Naive thymus-derived CD4-positive, alpha-beta T cell (primary cell): Measurements from ENCODE around the gene GMIP. TPM values are rescaled to one million over a fixed set of nuclear protein-coding genes. Genes with fewer than 3 reads are reported as not detected.
A peak's percentile ranks its signal among the peaks of the same experiment; 100 is the strongest.
"Not testable (repeated sequence)": the region's sequence is repeated elsewhere in the genome, so short reads cannot be mapped to it uniquely, and the experiment has no call there.

Experiments
- ATAC-seq: fragments of 150-1000 bp; cut with Tn5 transposase; 2 replicates; pipeline ENCODE4 v1.10.0; 2021; ENCODE audit warnings: mild to moderate bottlenecking, moderate library complexity
- CTCF ChIA-PET: fragments of 350-600 bp; sonication (Branson Sonifier 250); formaldehyde crosslinking; loops from one replicate; lab custom pipeline; 2021; ENCODE audit warnings: antibody characterized with exemption; lab: Charles Lee
- POLR2A ChIA-PET: fragments of 350-600 bp; sonication (Branson Sonifier 250); formaldehyde crosslinking; loops from one replicate; lab custom pipeline; 2021; ENCODE audit warnings: antibody characterized with exemption, inconsistent platforms; lab: Charles Lee
- DNase-seq, 9 donors: peaks; one replicate each; pipeline versions ENCODE4 v3.0.0 to v3.0.0-alpha.2; 2020 to 2022; ENCODE audit warnings: mixed read lengths in 1 of 9
- H3K27ac ChIP-seq: one replicate; pipeline ENCODE4 v1.7.0; 2013; ENCODE audit warnings: mild to moderate bottlenecking, low read depth, low read length, moderate library complexity
- H3K27me3 ChIP-seq, 2 donors: one replicate each; pipeline ENCODE4 v1.7.0; 2013; ENCODE audit warnings: low read length in 2 of 2, mild to moderate bottlenecking in 2 of 2, moderate library complexity in 2 of 2; ENCODE audit not compliant: control insufficient read depth in 2 of 2, insufficient read depth in 2 of 2
- H3K36me3 ChIP-seq, 3 experiments: 1 replicate in 2 of 3; 2 replicates in 1 of 3; pipeline ENCODE4 v1.7.0; 2013; ENCODE audit warnings: low read length in 3 of 3, mild to moderate bottlenecking in 3 of 3, moderate library complexity in 1 of 3; ENCODE audit not compliant: insufficient read depth in 3 of 3, control insufficient read depth in 2 of 3
- H3K4me1 ChIP-seq, 2 donors: one replicate each; pipeline ENCODE4 v1.7.0; 2013; ENCODE audit warnings: low read length in 2 of 2, mild to moderate bottlenecking in 2 of 2, moderate library complexity in 1 of 2; ENCODE audit not compliant: control insufficient read depth in 2 of 2, insufficient read depth in 2 of 2
- H3K4me3 ChIP-seq: 2 replicates; pipeline ENCODE4 v1.7.0; 2013; ENCODE audit warnings: mild to moderate bottlenecking, low read length
- H3K9me3 ChIP-seq, 3 experiments: 1 replicate in 2 of 3; 2 replicates in 1 of 3; pipeline ENCODE4 v1.7.0; 2013; ENCODE audit warnings: low read length in 3 of 3; ENCODE audit not compliant: control insufficient read depth in 2 of 3
- H3K27ac Mint-ChIP-seq, 9 donors: one replicate each; pipeline ENCODE4 v1.8.0; 2020 to 2022; ENCODE audit warnings: mixed read lengths in 9 of 9, mild to moderate bottlenecking in 8 of 9, moderate library complexity in 5 of 9, inconsistent platforms in 2 of 9
- H3K27me3 Mint-ChIP-seq, 5 donors: one replicate each; pipeline ENCODE4 v1.8.0; 2021 to 2022; ENCODE audit warnings: mixed read lengths in 5 of 5, mild to moderate bottlenecking in 1 of 5
- H3K36me3 Mint-ChIP-seq, 5 donors: one replicate each; pipeline ENCODE4 v1.8.0; 2020 to 2022; ENCODE audit warnings: mixed read lengths in 5 of 5, mild to moderate bottlenecking in 3 of 5, inconsistent platforms in 1 of 5
- H3K4me1 Mint-ChIP-seq, 7 donors: one replicate each; pipeline ENCODE4 v1.8.0; 2020 to 2022; ENCODE audit warnings: mixed read lengths in 7 of 7, mild to moderate bottlenecking in 3 of 7, inconsistent platforms in 1 of 7
- H3K4me3 Mint-ChIP-seq, 10 donors: one replicate each; pipeline ENCODE4 v1.8.0; 2020 to 2022; ENCODE audit warnings: mild to moderate bottlenecking in 10 of 10, mixed read lengths in 10 of 10, moderate library complexity in 6 of 10, inconsistent platforms in 2 of 10
- H3K9me3 Mint-ChIP-seq, 11 donors: one replicate each; pipeline ENCODE4 v1.8.0; 2020 to 2022; ENCODE audit warnings: mixed read lengths in 11 of 11, mild to moderate bottlenecking in 4 of 11, inconsistent platforms in 1 of 11, moderate library complexity in 1 of 11
- intact Hi-C, 2 donors: fragments of 100-400 bp; cut with micrococcal nuclease; formaldehyde crosslinking; loops; one replicate each; pipeline ENCODE4 v1.15.1; 2023
- polyA plus RNA-seq, 2 donors: library from polyadenylated mRNA; unstranded; fragments of 300-500 nt; fragmentation: Illumina TruSeq; gene quantifications; one replicate each; pipeline ENCODE4 v1.2.3, GENCODE V29; 2021
- total RNA-seq, 6 experiments: library from RNA in 5 of 6; stranded (reverse) in 5 of 6; gene quantifications; 1 replicate in 5 of 6; 2 replicates in 1 of 6; pipeline ENCODE4 v1.2.3 and lab custom pipeline; 2021 to 2026

GMIP gene
- total and polyA plus RNA-seq, 7 experiments from 2014 or later: 32.9 to 141 (median 99.1) TPM

DNA sequence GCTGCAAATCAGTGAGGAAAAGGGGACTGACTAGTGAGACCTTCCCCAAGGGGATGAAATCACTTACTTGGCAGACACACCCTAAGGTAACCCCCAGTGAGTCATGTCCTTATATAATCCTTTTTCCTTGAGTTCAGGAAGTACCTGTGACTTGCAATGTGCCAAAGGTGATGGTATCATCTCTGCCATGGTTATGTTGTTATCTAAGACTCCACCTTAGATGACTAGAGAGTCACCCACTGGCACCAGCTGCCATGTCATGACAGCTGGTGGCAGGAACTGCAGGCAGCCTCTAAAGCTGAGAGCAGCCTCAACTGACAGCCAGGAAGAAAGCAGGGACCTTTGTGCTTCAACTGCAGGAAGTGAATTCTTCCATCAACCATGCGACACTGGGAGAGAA is 37.4 kb downstream of the GMIP start:
- Histone ChIP-seq H3K27ac (peak overlapping the region; percentile 46), H3K36me3 (no peaks in the 10 kb centered on the region), H3K9me3 (no peaks in the 10 kb centered on the region), H3K27me3 (no peaks in the 10 kb centered on the region), H3K4me1 (peaks cover 42 to 54% of the 10 kb centered on the region in 2 donors), H3K4me3 (no peak overlapping the region)
- Mint-ChIP-seq H3K27ac (peak overlapping the region; percentile 66 to 96 (median 91)), H3K9me3 (peaks cover 0 to 4% (median 0%) of the 10 kb centered on the region in 11 donors), H3K27me3 (no peaks in the 10 kb centered on the region), H3K4me3 (peak overlapping the region; percentile 42 to 76 (median 71)), H3K4me1 (peaks cover 29 to 66% (median 55%) of the 10 kb centered on the region in 7 donors), H3K36me3 (peaks cover 0 to 42% (median 10%) of the 10 kb centered on the region in 5 donors)
- ATAC-seq (peak; percentile 83), DNase-seq (peak in 7 of 9 donors; percentile 33 to 83 (median 61))
- ChIA-PET CTCF (interaction anchor here (0.7 to 1.2 kb wide), 6 partner anchors 12 to 74 kb away, joined by 3 to 4 read pairs (median 3); partner anchors contain the start of gene PBX4), POLR2A (interaction anchor here (0.7 to 6.9 kb wide), 14 partner anchors 9 to 170 kb away, joined by 3 to 49 read pairs (median 4); partner anchors contain the start of genes LPAR2 and PBX4)
- intact Hi-C loops: loop anchor here in 1 of 2 donors (1.0 to 10.0 kb wide), 5 partner anchors 8 to 201 kb away; partner anchors contain the start of genes GATAD2A and PBX4

- Histone ChIP-seq H3K9me3 (no peaks in the 10 kb centered on the region), H3K4me1 (peaks cover 71 to 74% of the 10 kb centered on the region in 2 donors), H3K4me3 (peak overlapping the region; percentile 13), H3K27ac (peak overlapping the region; percentile 66), H3K36me3 (no peaks in the 10 kb centered on the region), H3K27me3 (no peaks in the 10 kb centered on the region)
- ChIA-PET POLR2A (interaction anchor here (0.5 to 6.9 kb wide), 16 partner anchors 10 to 415 kb away, joined by 3 to 49 read pairs (median 4); partner anchors contain the start of genes LPAR2, PBX4, ZNF14 and ZNF506), CTCF (interaction anchor here (0.7 to 1.2 kb wide), 5 partner anchors 22 to 70 kb away, joined by 3 to 5 read pairs (median 3); partner anchors contain the start of gene GMIP)
- DNase-seq (no peak), ATAC-seq (no peak)
- intact Hi-C loops: loop anchor here (1.0 to 10.0 kb wide), 4 partner anchors 12 to 198 kb away; partner anchors contain the start of genes PBX4 (in 2 of the 2), GATAD2A (in 1 of the 2) and GMIP (in 1 of the 2)
- Mint-ChIP-seq H3K4me3 (peak overlapping the region; percentile 55 to 74 (median 65)), H3K27me3 (no peaks in the 10 kb centered on the region), H3K4me1 (peaks cover 32 to 74% (median 59%) of the 10 kb centered on the region in 7 donors), H3K27ac (peak overlapping the region; percentile 69 to 95 (median 90)), H3K9me3 (peaks cover 0 to 6% (median 0%) of the 10 kb centered on the region in 11 donors), H3K36me3 (peaks cover 0 to 31% (median 0%) of the 10 kb centered on the region in 5 donors)
Observed at GRCh38 chr19:19602713-19603324, 40.6 kb downstream of the GMIP start.

DNA sequence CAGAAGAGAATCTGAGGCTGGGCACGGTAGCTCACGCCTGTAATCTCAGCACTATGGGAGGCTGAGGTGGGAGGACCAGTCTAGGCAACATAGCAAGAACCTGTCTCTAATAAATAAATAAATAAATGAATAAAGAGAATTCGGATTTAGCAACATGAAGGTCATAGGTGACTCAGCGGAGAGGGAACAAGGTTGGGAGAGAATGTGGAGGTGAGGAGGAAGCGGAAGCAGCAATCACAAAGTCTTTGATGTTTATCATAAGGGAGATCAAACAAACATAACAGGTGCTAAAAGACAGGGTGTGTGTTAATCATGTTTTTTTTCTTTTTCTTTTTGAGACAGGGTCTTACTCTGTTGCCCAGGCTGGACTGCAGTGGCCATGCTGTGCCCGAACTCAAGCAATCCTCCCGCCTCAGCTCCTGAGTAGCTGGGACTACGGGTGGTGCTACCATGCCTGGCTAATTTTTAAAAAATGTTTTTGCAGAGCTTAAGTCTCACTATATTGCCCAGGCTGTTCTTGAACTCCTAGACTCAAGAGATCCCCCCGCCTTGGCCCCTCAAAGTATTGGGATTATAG is 41.2 kb downstream of the GMIP start:
- Mint-ChIP-seq H3K36me3 (peaks cover 0 to 37% (median 0%) of the 10 kb centered on the region in 5 donors), H3K27ac (peak overlapping the region; percentile 69 to 95 (median 90)), H3K4me1 (peaks cover 37 to 75% (median 65%) of the 10 kb centered on the region in 7 donors), H3K27me3 (no peaks in the 10 kb centered on the region), H3K9me3 (peaks cover 0 to 6% (median 0%) of the 10 kb centered on the region in 11 donors), H3K4me3 (peak overlapping the region; percentile 43 to 74 (median 64))
- intact Hi-C loops: loop anchor here (1.0 to 10.0 kb wide), 4 partner anchors 11 to 197 kb away; partner anchors contain the start of genes PBX4 (in 2 of the 2), GATAD2A (in 1 of the 2) and GMIP (in 1 of the 2)
- POLR2A ChIA-PET: interaction anchor here (0.5 to 6.9 kb wide), 18 partner anchors 8 to 415 kb away, joined by 3 to 49 read pairs (median 4); partner anchors contain the start of genes GMIP, LPAR2, PBX4 and ZNF101
- H3K27me3 ChIP-seq: no peaks in the 10 kb centered on the region
- H3K27ac ChIP-seq: peak overlapping the region; percentile 66
- CTCF ChIA-PET: interaction anchor here (0.7 to 1.2 kb wide), 5 partner anchors 23 to 70 kb away, joined by 3 to 5 read pairs (median 3); partner anchors contain the start of gene GMIP
- H3K9me3 ChIP-seq: no peaks in the 10 kb centered on the region
- H3K36me3 ChIP-seq: no peaks in the 10 kb centered on the region
- H3K4me3 ChIP-seq: peak overlapping the region; percentile 29
- ATAC-seq (no peak), DNase-seq (peak in 7 of 9 donors; percentile 56 to 74 (median 67))
- peaks cover 76 to 80% of the 10 kb centered on the region in 2 donors for H3K4me1 ChIP-seq

DNA sequence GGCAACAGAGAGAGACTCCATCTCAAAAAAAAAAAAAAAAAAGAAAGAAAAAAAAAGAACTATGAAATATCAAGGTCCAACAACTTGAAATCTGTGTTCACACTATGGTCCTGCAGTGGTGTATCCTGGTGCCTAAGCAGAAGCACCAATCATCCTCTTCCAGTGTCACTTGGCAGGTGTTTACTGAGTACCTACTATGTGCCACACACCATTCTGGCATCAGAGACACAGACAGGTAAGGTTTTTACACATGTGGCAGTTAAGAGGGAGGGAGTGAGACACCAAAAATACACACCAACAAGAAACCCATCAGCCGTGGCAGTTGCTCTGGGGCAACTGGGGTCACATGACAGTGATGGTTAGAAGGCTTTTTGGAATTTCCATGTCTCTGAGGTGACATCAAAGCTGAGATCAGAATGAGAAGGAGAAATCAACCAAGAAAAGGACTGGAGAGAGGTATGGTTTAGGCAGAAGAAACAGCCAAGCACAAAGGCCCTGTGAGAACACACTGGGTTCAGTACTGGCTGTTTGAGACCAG is 42.6 kb downstream of the GMIP start:
- Histone ChIP-seq H3K36me3 (no peaks in the 10 kb centered on the region), H3K27ac (no peak overlapping the region), H3K27me3 (no peaks in the 10 kb centered on the region), H3K9me3 (no peaks in the 10 kb centered on the region), H3K4me1 (peaks cover 66 to 69% of the 10 kb centered on the region in 2 donors), H3K4me3 (no peak overlapping the region)
- H3K4me1 Mint-ChIP-seq: peaks cover 33 to 77% (median 63%) of the 10 kb centered on the region in 7 donors
- peaks cover 0 to 6% (median 0%) of the 10 kb centered on the region in 11 donors for H3K9me3 Mint-ChIP-seq
- ATAC-seq (no peak), DNase-seq (peak in 1 of 9 donors; percentile 17)
- H3K27me3 Mint-ChIP-seq: no peaks in the 10 kb centered on the region
- peaks cover 0 to 34% (median 0%) of the 10 kb centered on the region in 5 donors for H3K36me3 Mint-ChIP-seq
- CTCF ChIA-PET: interaction anchor here (0.5 to 0.9 kb wide), 2 partner anchors 26 to 100 kb away, joined by 3 read pairs; no protein-coding TSS in a partner anchor
- peak overlapping the region; percentile 78 to 98 (median 90) for H3K27ac Mint-ChIP-seq
- intact Hi-C loops: loop anchor here in 1 of 2 donors (10.0 kb wide), 1 partner anchor 196 kb away; the partner anchor contains the start of gene GATAD2A
- peak overlapping the region in 9 of 10 donors; percentile 18 to 74 (median 57) for H3K4me3 Mint-ChIP-seq
- POLR2A ChIA-PET: interaction anchor here (0.6 to 6.9 kb wide), 13 partner anchors 9 to 1284 kb away, joined by 3 to 49 read pairs (median 5); partner anchors contain the start of genes LPAR2, PBX4 and ZNF101

GRCh38 chr19:19598728-19599451 is 44.6 kb downstream of the GMIP start:
- H3K9me3 ChIP-seq, H3K27me3 Mint-ChIP-seq, H3K27me3 ChIP-seq, H3K9me3 Mint-ChIP-seq, H3K36me3 ChIP-seq: not testable (repeated sequence)
- Histone ChIP-seq H3K4me3 (peak overlapping the region; percentile 52), H3K27ac (peak overlapping the region; percentile 96), H3K4me1 (peaks cover 61 to 64% of the 10 kb centered on the region in 2 donors)
- Mint-ChIP-seq H3K4me1 (peaks cover 35 to 80% (median 72%) of the 10 kb centered on the region in 7 donors), H3K36me3 (peaks cover 0 to 41% (median 7%) of the 10 kb centered on the region in 5 donors), H3K27ac (peak overlapping the region; percentile 90 to 99 (median 97)), H3K4me3 (peak overlapping the region; percentile 61 to 85 (median 78))
- POLR2A ChIA-PET: interaction anchor here (0.6 to 4.3 kb wide), 15 partner anchors 7 to 70 kb away, joined by 3 to 44 read pairs (median 7); partner anchors contain the start of genes GMIP, LPAR2, PBX4 and ZNF101
- intact Hi-C loops: loop anchor here (1.0 to 5.0 kb wide), 13 partner anchors 7 to 178 kb away; partner anchors contain the start of genes ATP13A1 (in 2 of the 2), PBX4 (in 2 of the 2), CILP2 (in 1 of the 2) and GMIP (in 1 of the 2)
- ATAC-seq: peak; percentile 74
- CTCF ChIA-PET: interaction anchor here (0.7 kb wide), 1 partner anchor 1298 kb away, joined by 3 read pairs; no protein-coding TSS in a partner anchor
- peak in 8 of 9 donors; percentile 46 to 81 (median 76) for DNase-seq
